HG03135 (cell line): ENCODE measurements around the gene MAGI1.
"Not testable (repeated sequence)": the region's sequence is repeated elsewhere in the genome, so short reads cannot be mapped to it uniquely, and the experiment has no call there.

Experiments
- ATAC-seq: cut with Tn5 transposase; IDR thresholded peaks from one replicate; pipeline ENCODE4 v1.9.1; 2021; ENCODE audit warnings: mild to moderate bottlenecking, moderate library complexity; ENCODE audit not compliant: unreplicated experiment

The MAGI1 gene

GRCh38 chr3:65914740-65915367, 123.9 kb downstream of the MAGI1 start:
- ATAC-seq: no peak

- no peak for ATAC-seq
These were observed 124.5 kb downstream of the MAGI1 start for GRCh38 chr3:65914032-65914739.

- ATAC-seq: no peak
These were observed 126.1 kb downstream of the MAGI1 start for GRCh38 chr3:65912647-65913046.

- no peak for ATAC-seq
These were observed 130.1 kb downstream of the MAGI1 start for GRCh38 chr3:65908588-65908987.

- no peak for ATAC-seq
These were observed 131.2 kb downstream of the MAGI1 start for GRCh38 chr3:65907232-65908130.

GRCh38 chr3:65905771-65906170, 132.9 kb downstream of the MAGI1 start:
- no peak for ATAC-seq

GRCh38 chr3:65904016-65904415, 134.7 kb downstream of the MAGI1 start:
- no peak for ATAC-seq

GRCh38 chr3:65902304-65902793, 136.4 kb downstream of the MAGI1 start:
- no peak for ATAC-seq

- ATAC-seq: no peak
These were observed 137.5 kb downstream of the MAGI1 start for GRCh38 chr3:65901226-65901625.

GRCh38 chr3:65899226-65899625, 139.5 kb downstream of the MAGI1 start:
- ATAC-seq: no peak

GRCh38 chr3:65897766-65898165, 141.0 kb downstream of the MAGI1 start:
- ATAC-seq: no peak

GRCh38 chr3:65896321-65896720, 142.4 kb downstream of the MAGI1 start:
- ATAC-seq: no peak

GRCh38 chr3:65894679-65895453, 143.9 kb downstream of the MAGI1 start:
- no peak for ATAC-seq

- no peak for ATAC-seq
These were observed 144.6 kb downstream of the MAGI1 start for GRCh38 chr3:65894126-65894525.

- ATAC-seq: no peak
These were observed 145.1 kb downstream of the MAGI1 start for GRCh38 chr3:65893631-65894030.

GRCh38 chr3:65891477-65891876, 147.2 kb downstream of the MAGI1 start:
- ATAC-seq: not testable (repeated sequence)

- no peak for ATAC-seq
These were observed 148.4 kb downstream of the MAGI1 start for GRCh38 chr3:65890328-65890727.

GRCh38 chr3:65889707-65890099, 149.0 kb downstream of the MAGI1 start:
- ATAC-seq: no peak

GRCh38 chr3:65888980-65889706, 149.6 kb downstream of the MAGI1 start:
- ATAC-seq: no peak

- ATAC-seq: no peak
These were observed 150.5 kb downstream of the MAGI1 start for GRCh38 chr3:65888196-65888595.
